Astrocyte (in vitro differentiated cells and primary cell): ENCODE data around the gene STRADA. TPM values are rescaled to one million over a fixed set of nuclear protein-coding genes. Genes with fewer than 3 reads are reported as not detected.

Experiments
- DNase-seq: peaks from one replicate; pipeline ENCODE4 v3.0.0-alpha.2; 2010; ENCODE audit warnings: low read depth
- FAIRE-seq: peaks from 2 replicates; lab custom pipeline; 2011; peaks lifted over from hg19 to GRCh38; lab: Jason Lieb, UNC
- H2AFZ ChIP-seq: 2 replicates; pipeline ENCODE4 v1.6.0; 2012; ENCODE audit warnings: low read depth, low read length, inconsistent platforms
- H3K27ac ChIP-seq: 2 replicates; pipeline ENCODE4 v1.5.1; 2011; ENCODE audit warnings: low read depth, low read length, inconsistent platforms
- H3K27me3 ChIP-seq: 2 replicates; pipeline ENCODE4 v1.6.0; 2011; ENCODE audit warnings: low read length, inconsistent platforms; ENCODE audit not compliant: insufficient read depth
- H3K36me3 ChIP-seq: 2 replicates; pipeline ENCODE4 v1.5.1; 2011; ENCODE audit warnings: low read length, inconsistent platforms; ENCODE audit not compliant: insufficient read depth
- H3K4me1 ChIP-seq: 2 replicates; pipeline ENCODE4 v1.5.1; 2011; ENCODE audit warnings: low read length, inconsistent platforms; ENCODE audit not compliant: insufficient read depth
- H3K4me2 ChIP-seq: 2 replicates; pipeline ENCODE4 v1.6.0; 2012; ENCODE audit warnings: low read length, inconsistent platforms
- H3K4me3 ChIP-seq: 2 replicates; pipeline ENCODE4 v1.5.1; 2011; ENCODE audit warnings: low read depth, mild to moderate bottlenecking, low read length, inconsistent platforms; ENCODE audit not compliant: insufficient read depth
- H3K79me2 ChIP-seq: 2 replicates; pipeline ENCODE4 v1.6.0; 2012; ENCODE audit warnings: mild to moderate bottlenecking, low read length, inconsistent platforms; ENCODE audit not compliant: insufficient read depth
- H3K9ac ChIP-seq: 2 replicates; pipeline ENCODE4 v1.6.0; 2012; ENCODE audit warnings: mild to moderate bottlenecking, low read length, inconsistent platforms
- H3K9me3 ChIP-seq: 2 replicates; pipeline ENCODE4 v1.5.1; 2012; ENCODE audit warnings: low read depth, mild to moderate bottlenecking, low read length, inconsistent platforms; ENCODE audit not compliant: insufficient read depth
- H4K20me1 ChIP-seq: 2 replicates; pipeline ENCODE4 v1.6.0; 2012; ENCODE audit warnings: low read length, inconsistent platforms; ENCODE audit not compliant: insufficient read depth
- H3K27ac Mint-ChIP-seq: one replicate; pipeline ENCODE4 v1.8.0; 2021; ENCODE audit warnings: mild to moderate bottlenecking, mixed read lengths; ENCODE audit not compliant: unreplicated experiment
- H3K27me3 Mint-ChIP-seq: one replicate; pipeline ENCODE4 v1.8.0; 2021; ENCODE audit warnings: low read depth, mixed read lengths; ENCODE audit not compliant: unreplicated experiment
- H3K36me3 Mint-ChIP-seq: one replicate; pipeline ENCODE4 v1.8.0; 2021; ENCODE audit warnings: low read depth, mixed read lengths; ENCODE audit not compliant: unreplicated experiment
- H3K4me1 Mint-ChIP-seq: one replicate; pipeline ENCODE4 v1.8.0; 2021; ENCODE audit warnings: low read depth, mixed read lengths; ENCODE audit not compliant: unreplicated experiment
- H3K4me3 Mint-ChIP-seq: one replicate; pipeline ENCODE4 v1.8.0; 2021; ENCODE audit warnings: mild to moderate bottlenecking, moderate library complexity, mixed read lengths; ENCODE audit not compliant: unreplicated experiment
- H3K9me3 Mint-ChIP-seq: one replicate; pipeline ENCODE4 v1.8.0; 2021; ENCODE audit warnings: mild to moderate bottlenecking, mixed read lengths; ENCODE audit not compliant: unreplicated experiment
- CTCF ChIP-seq: IDR thresholded peaks from 2 replicates; pipeline ENCODE4 v1.5.1; 2011; ENCODE audit warnings: low read depth, mild to moderate bottlenecking, inconsistent platforms, low read length, moderate library complexity; ENCODE audit not compliant: insufficient read depth
- EZH2 ChIP-seq: IDR thresholded peaks from 2 replicates; pipeline ENCODE4 v1.6.1; 2012; ENCODE audit warnings: mild to moderate bottlenecking, low read length, inconsistent platforms; ENCODE audit not compliant: insufficient read depth
- total RNA-seq: library from RNA; stranded (reverse); gene quantifications from 2 replicates; pipeline ENCODE4 v1.2.1, GENCODE V29; 2021

The STRADA gene
- total RNA-seq, 1 donor from 2014 or later, result 35.7 TPM

DNA sequence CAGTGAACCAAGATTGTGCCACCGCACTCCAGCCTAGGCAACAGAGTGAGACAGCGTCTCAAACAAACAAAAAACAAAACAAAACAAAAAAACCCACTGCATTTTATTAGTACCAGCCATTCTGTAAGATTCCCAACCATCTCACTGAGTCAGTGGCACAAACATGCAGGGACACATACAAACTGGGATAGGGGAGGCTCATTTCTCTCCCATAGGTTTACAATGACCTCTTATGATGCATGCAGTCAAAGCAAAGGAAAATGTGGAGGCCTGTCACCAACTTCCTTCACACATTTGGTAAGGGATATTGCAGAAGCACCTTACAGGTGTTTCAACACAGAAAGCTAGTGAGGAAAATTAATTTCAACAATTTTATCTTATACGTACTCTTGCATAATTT, 12.4 kb upstream of the STRADA start:
- Histone ChIP-seq H3K9ac (no peak overlapping the region), H3K36me3 (peaks cover 56% of the 10 kb centered on the region), H3K4me3 (no peak overlapping the region), H3K4me1 (no peaks in the 10 kb centered on the region), H3K79me2 (peaks cover 4% of the 10 kb centered on the region), H4K20me1 (no peaks in the 10 kb centered on the region), H3K27ac (no peak overlapping the region), H3K9me3 (no peaks in the 10 kb centered on the region), H3K4me2 (no peak overlapping the region), H3K27me3 (no peaks in the 10 kb centered on the region), H2AFZ (no peak overlapping the region)
- H3K4me1 Mint-ChIP-seq, result no peaks in the 10 kb centered on the region
- FAIRE-seq (no peak), DNase-seq (no peak)
- no peak overlapping the region for H3K4me3 Mint-ChIP-seq
- H3K27me3 Mint-ChIP-seq, result no peaks in the 10 kb centered on the region
- TF ChIP-seq CTCF (no peak), EZH2 (no peak)
- H3K9me3 Mint-ChIP-seq, result no peaks in the 10 kb centered on the region
- peaks cover 10% of the 10 kb centered on the region for H3K36me3 Mint-ChIP-seq
- H3K27ac Mint-ChIP-seq, result no peak overlapping the region

DNA sequence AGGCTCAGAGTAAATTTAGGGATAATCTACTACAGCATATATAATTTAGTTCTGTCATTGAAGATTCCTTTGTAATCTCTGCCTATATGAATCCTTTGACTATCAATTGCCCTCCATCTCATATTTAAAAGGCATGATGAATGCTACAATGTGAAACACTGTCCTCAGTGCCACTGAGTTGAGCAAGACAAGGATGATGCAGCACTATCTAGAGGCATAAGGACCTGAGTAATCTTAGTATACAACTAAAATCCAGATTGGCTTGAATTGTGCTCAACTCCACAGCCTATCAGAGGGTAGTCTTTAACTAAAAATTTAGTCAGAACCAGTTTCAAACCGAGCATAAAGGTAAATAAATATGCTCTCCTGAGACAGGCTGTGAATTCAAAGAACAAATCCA, 11.6 kb upstream of the STRADA start:
- H3K4me1 Mint-ChIP-seq, result no peaks in the 10 kb centered on the region
- TF ChIP-seq CTCF, result no peak
- no peak for TF ChIP-seq EZH2
- no peak overlapping the region for H3K4me2 ChIP-seq
- no peaks in the 10 kb centered on the region for H3K27me3 Mint-ChIP-seq
- H3K9me3 Mint-ChIP-seq, result no peaks in the 10 kb centered on the region
- no peaks in the 10 kb centered on the region for H3K4me1 ChIP-seq
- peaks cover 10% of the 10 kb centered on the region for H3K36me3 Mint-ChIP-seq
- DNase-seq (no peak), FAIRE-seq (no peak)
- no peaks in the 10 kb centered on the region for H3K9me3 ChIP-seq
- H3K27me3 ChIP-seq, result no peaks in the 10 kb centered on the region
- H3K36me3 ChIP-seq, result peaks cover 54% of the 10 kb centered on the region
- H3K4me3 ChIP-seq, result no peak overlapping the region
- H3K4me3 Mint-ChIP-seq, result no peak overlapping the region
- H3K27ac Mint-ChIP-seq, result no peak overlapping the region
- no peaks in the 10 kb centered on the region for H4K20me1 ChIP-seq
- H2AFZ ChIP-seq, result no peak overlapping the region
- H3K9ac ChIP-seq, result no peak overlapping the region
- H3K27ac ChIP-seq, result no peak overlapping the region
- peaks cover 4% of the 10 kb centered on the region for H3K79me2 ChIP-seq

GRCh38 chr17:63752707-63753106, 11.1 kb upstream of the STRADA start:
- H3K36me3 Mint-ChIP-seq, result peaks cover 7% of the 10 kb centered on the region
- no peak overlapping the region for H3K4me3 ChIP-seq
- no peak overlapping the region for H3K4me3 Mint-ChIP-seq
- no peaks in the 10 kb centered on the region for H3K27me3 ChIP-seq
- H4K20me1 ChIP-seq, result no peaks in the 10 kb centered on the region
- no peak overlapping the region for H3K27ac Mint-ChIP-seq
- no peaks in the 10 kb centered on the region for H3K9me3 Mint-ChIP-seq
- no peaks in the 10 kb centered on the region for H3K9me3 ChIP-seq
- no peak overlapping the region for H3K9ac ChIP-seq
- TF ChIP-seq CTCF (no peak), EZH2 (no peak)
- H3K27ac ChIP-seq, result no peak overlapping the region
- peaks cover 50% of the 10 kb centered on the region for H3K36me3 ChIP-seq
- peaks cover 4% of the 10 kb centered on the region for H3K79me2 ChIP-seq
- no peaks in the 10 kb centered on the region for H3K4me1 ChIP-seq
- no peak overlapping the region for H2AFZ ChIP-seq
- H3K4me1 Mint-ChIP-seq, result no peaks in the 10 kb centered on the region
- no peaks in the 10 kb centered on the region for H3K27me3 Mint-ChIP-seq
- H3K4me2 ChIP-seq, result no peak overlapping the region
- DNase-seq (no peak), FAIRE-seq (no peak)
